T follicular helper cell (primary cell): ENCODE results near the gene CDC42BPB.

ENCODE experiments used
- DNase-seq: peaks from one replicate; pipeline ENCODE4 v3.0.0-alpha.2; 2020; ENCODE audit warnings: low read depth

Gene CDC42BPB

GRCh38 chr14:102965971-102966655 is 91.2 kb downstream of the CDC42BPB start:
- DNase-seq: no peak

- no peak for DNase-seq
Measured at GRCh38 chr14:102965282-102965681, 92.1 kb downstream of the CDC42BPB start.

- no peak for DNase-seq
Measured at GRCh38 chr14:102964152-102964730, 93.1 kb downstream of the CDC42BPB start.

- DNase-seq: no peak
Measured at GRCh38 chr14:102962111-102962627, 95.2 kb downstream of the CDC42BPB start.

- no peak for DNase-seq
Measured at GRCh38 chr14:102958461-102958860, 98.9 kb downstream of the CDC42BPB start.

- no peak for DNase-seq
Measured at GRCh38 chr14:102957222-102957621, 100.1 kb downstream of the CDC42BPB start.

- no peak for DNase-seq
Measured at GRCh38 chr14:102955636-102956408, 101.5 kb downstream of the CDC42BPB start.

- no peak for DNase-seq
Measured at GRCh38 chr14:102954081-102954789, 103.1 kb downstream of the CDC42BPB start.

GRCh38 chr14:102953100-102953499 is 104.2 kb downstream of the CDC42BPB start:
- no peak for DNase-seq

GRCh38 chr14:102952276-102952675 is 105.1 kb downstream of the CDC42BPB start:
- DNase-seq: no peak

GRCh38 chr14:102951799-102952198 is 105.5 kb downstream of the CDC42BPB start:
- DNase-seq: no peak

GRCh38 chr14:102951034-102951433 is 106.3 kb downstream of the CDC42BPB start:
- no peak for DNase-seq

GRCh38 chr14:102949801-102950451 is 107.4 kb downstream of the CDC42BPB start:
- DNase-seq: no peak

GRCh38 chr14:102949062-102949800 is 108.1 kb downstream of the CDC42BPB start:
- DNase-seq: no peak

GRCh38 chr14:102948698-102949061 is 108.7 kb downstream of the CDC42BPB start:
- no peak for DNase-seq

- DNase-seq: no peak
Measured at GRCh38 chr14:102947321-102948103, 109.8 kb downstream of the CDC42BPB start.

- DNase-seq: no peak
Measured at GRCh38 chr14:102945346-102946130, 111.8 kb downstream of the CDC42BPB start.

GRCh38 chr14:102944448-102945330 is 112.7 kb downstream of the CDC42BPB start:
- DNase-seq: no peak
